Caco-2 (cell line): ENCODE measurements around the gene SNCB. TPM values are rescaled to one million over a fixed set of nuclear protein-coding genes. Genes with fewer than 3 reads are reported as not detected.
"Not testable (repeated sequence)": the region's sequence is repeated elsewhere in the genome, so short reads cannot be mapped to it uniquely, and the experiment has no call there.

Experiments used
- BruUV-seq: library from RNA; stranded (reverse); fragments of 400-500 nt; replicated peaks from 2 replicates; lab custom pipeline; 2021; lab: Mats Ljungman, UMichigan
- CTCF ChIA-PET: fragments of 300-600 bp; sonication (Branson Sonifier 250); formaldehyde crosslinking; loops from one replicate; lab custom pipeline; 2022; ENCODE audit warnings: antibody characterized with exemption; lab: Charles Lee
- POLR2A ChIA-PET: fragments of 300-600 bp; sonication (Branson Sonifier 250); formaldehyde crosslinking; loops from one replicate; lab custom pipeline; 2022; ENCODE audit warnings: antibody characterized with exemption; lab: Charles Lee
- DNase-seq, 2 experiments: peaks; one replicate each; pipeline versions ENCODE4 v3.0.0 to v3.0.0-alpha.2; 2020 to 2022
- H3K27me3 ChIP-seq: replicated peaks from 2 replicates; pipeline ENCODE4 v1.6.0; 2011; ENCODE audit warnings: low read length; ENCODE audit not compliant: control insufficient read depth, insufficient read depth
- H3K36me3 ChIP-seq: 2 replicates; pipeline ENCODE4 v1.5.1; 2011; ENCODE audit warnings: low read length; ENCODE audit not compliant: control insufficient read depth, insufficient read depth
- H3K4me1 ChIP-seq: fragments of 250-450 bp; sonication (Bioruptor Pico); 2 replicates; pipeline ENCODE4 v1.5.1; 2020; ENCODE audit warnings: mild to moderate bottlenecking
- H3K4me3 ChIP-seq: 2 replicates; pipeline ENCODE4 v1.5.1; 2011; ENCODE audit warnings: low read depth, mild to moderate bottlenecking, control low read depth, low read length
- H3K9me3 ChIP-seq: fragments of 250-450 bp; sonication (Bioruptor Pico); 2 replicates; pipeline ENCODE4 v1.5.1; 2020; ENCODE audit warnings: mild to moderate bottlenecking, moderate library complexity
- H3K27ac Mint-ChIP-seq: one replicate; pipeline ENCODE4 v1.8.0; 2022; ENCODE audit warnings: mixed read lengths; ENCODE audit not compliant: unreplicated experiment
- H3K27me3 Mint-ChIP-seq: one replicate; pipeline ENCODE4 v1.8.0; 2022; ENCODE audit warnings: mixed read lengths; ENCODE audit not compliant: insufficient read depth, unreplicated experiment
- H3K36me3 Mint-ChIP-seq: one replicate; pipeline ENCODE4 v1.8.0; 2022; ENCODE audit warnings: mild to moderate bottlenecking, mixed read lengths; ENCODE audit not compliant: insufficient read depth, unreplicated experiment
- H3K4me1 Mint-ChIP-seq: one replicate; pipeline ENCODE4 v1.8.0; 2022; ENCODE audit warnings: low read depth, mixed read lengths; ENCODE audit not compliant: unreplicated experiment
- H3K4me3 Mint-ChIP-seq: one replicate; pipeline ENCODE4 v1.8.0; 2022; ENCODE audit warnings: mild to moderate bottlenecking, moderate library complexity, mixed read lengths; ENCODE audit not compliant: unreplicated experiment
- H3K9me3 Mint-ChIP-seq: one replicate; pipeline ENCODE4 v1.8.0; 2022; ENCODE audit warnings: mixed read lengths; ENCODE audit not compliant: unreplicated experiment
- CTCF ChIP-seq, 2 experiments: fragments of 200-600 bp in 1 of 2; IDR thresholded peaks; 1 replicate in 1 of 2; 2 replicates in 1 of 2; pipeline versions ENCODE4 v1.5.1 to v1.8.0; 2011 to 2022; ENCODE audit warnings: antibody characterized with exemption in 1 of 2, control low read depth in 1 of 2, inconsistent platforms in 1 of 2, low read depth in 1 of 2, low read length in 1 of 2, mild to moderate bottlenecking in 1 of 2, moderate library complexity in 1 of 2; ENCODE audit not compliant: insufficient read depth in 1 of 2, severe bottlenecking in 1 of 2, unreplicated experiment in 1 of 2
- intact Hi-C: fragments of 100-400 bp; cut with micrococcal nuclease; formaldehyde crosslinking; loops from one replicate; pipeline ENCODE4 v1.10.0; 2022; ENCODE audit not compliant: unreplicated experiment
- total RNA-seq: library from RNA; stranded (reverse); gene quantifications from 2 replicates; pipeline ENCODE4 v1.2.3, GENCODE V29; 2022

The SNCB gene
- total RNA-seq, 1 experiment from 2014 or later: not detected

DNA sequence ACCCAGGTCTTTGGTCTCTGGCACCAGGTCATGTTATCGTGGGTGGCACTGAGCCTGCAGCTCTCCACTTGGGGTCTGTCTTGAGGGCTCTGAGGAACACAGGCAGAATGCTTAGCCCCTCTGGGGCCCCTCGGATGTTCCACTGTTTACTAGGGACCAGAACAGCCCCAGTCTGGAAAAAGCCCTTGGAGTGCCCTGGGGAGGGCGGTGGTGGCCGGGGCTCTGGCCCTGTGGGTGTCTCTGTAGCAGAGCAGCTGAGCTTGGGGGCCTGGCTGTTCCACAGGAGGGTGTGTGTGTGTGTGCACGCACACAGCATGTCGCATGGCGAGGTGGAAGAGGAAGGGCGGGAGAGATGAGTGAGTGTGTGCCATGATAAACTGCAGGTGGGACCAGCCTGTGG lies 35.8 kb downstream of the SNCB start:
- Mint-ChIP-seq H3K4me3 (no peak overlapping the region), H3K4me1 (no peaks in the 10 kb centered on the region), H3K27ac (no peak overlapping the region), H3K27me3 (no peaks in the 10 kb centered on the region), H3K9me3 (no peaks in the 10 kb centered on the region), H3K36me3 (peaks cover 11% of the 10 kb centered on the region)
- no peak overlapping the region for H3K4me3 ChIP-seq
- H3K4me1 ChIP-seq: no peaks in the 10 kb centered on the region
- no peak for DNase-seq
- ChIA-PET POLR2A (no interaction called here), CTCF (no interaction called here)
- no peak for TF ChIP-seq CTCF (IDR thresholded peaks at IDR 0.05; ENCODE audit: insufficient read depth in 1 of 2, low read depth in 1 of 2, low read length in 1 of 2, severe bottlenecking in 1 of 2, unreplicated experiment in 1 of 2)
- H3K9me3 ChIP-seq: peaks cover 7% of the 10 kb centered on the region
- intact Hi-C loops: no loop called here
- no peaks in the 10 kb centered on the region for H3K36me3 ChIP-seq
- no peaks in the 10 kb centered on the region for H3K27me3 ChIP-seq
- BruUV-seq: no TSS peak

DNA sequence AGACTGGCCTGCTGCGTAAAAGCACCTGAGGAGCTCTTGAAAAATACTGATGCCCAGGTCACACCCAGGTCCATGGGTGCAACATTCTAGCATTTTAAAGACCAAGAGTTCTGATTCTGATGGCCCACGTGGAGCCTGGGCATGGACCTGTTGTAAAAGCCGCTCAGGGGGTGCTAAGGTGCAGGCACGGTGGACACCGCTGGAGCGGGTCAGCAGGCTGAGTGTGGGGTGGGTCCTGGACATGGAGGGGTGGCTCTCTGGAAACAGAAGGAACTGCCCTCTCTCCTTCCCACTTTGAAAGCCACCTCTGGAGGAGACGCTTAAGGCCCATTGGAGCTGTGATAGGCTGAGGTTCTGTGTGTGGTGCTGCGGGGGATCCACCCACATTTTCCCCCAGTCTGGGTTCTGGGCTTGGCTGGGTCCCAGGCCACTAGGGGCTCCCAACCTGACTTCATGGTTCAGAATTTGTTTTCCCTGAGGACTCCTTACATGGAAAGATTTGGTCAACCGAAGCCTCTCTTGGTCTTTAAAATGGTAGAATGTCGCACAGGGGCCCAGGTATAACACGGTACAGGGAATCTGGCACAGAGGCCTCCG lies 37.0 kb downstream of the SNCB start:
- no peak overlapping the region for H3K4me3 ChIP-seq
- DNase-seq: no peak
- H3K9me3 ChIP-seq: peaks cover 7% of the 10 kb centered on the region
- Mint-ChIP-seq H3K27me3 (peaks cover 1% of the 10 kb centered on the region), H3K27ac (no peak overlapping the region), H3K4me1 (no peaks in the 10 kb centered on the region), H3K4me3 (no peak overlapping the region), H3K9me3 (peaks cover 5% of the 10 kb centered on the region), H3K36me3 (peaks cover 11% of the 10 kb centered on the region)
- no peaks in the 10 kb centered on the region for H3K27me3 ChIP-seq
- TF ChIP-seq CTCF (IDR thresholded peaks at IDR 0.05; ENCODE audit: insufficient read depth in 1 of 2, low read depth in 1 of 2, low read length in 1 of 2, severe bottlenecking in 1 of 2, unreplicated experiment in 1 of 2): no peak
- no peaks in the 10 kb centered on the region for H3K4me1 ChIP-seq
- CTCF ChIA-PET: no interaction called here
- BruUV-seq: no TSS peak
- POLR2A ChIA-PET: no interaction called here
- intact Hi-C loops: no loop called here
- H3K36me3 ChIP-seq: no peaks in the 10 kb centered on the region

DNA sequence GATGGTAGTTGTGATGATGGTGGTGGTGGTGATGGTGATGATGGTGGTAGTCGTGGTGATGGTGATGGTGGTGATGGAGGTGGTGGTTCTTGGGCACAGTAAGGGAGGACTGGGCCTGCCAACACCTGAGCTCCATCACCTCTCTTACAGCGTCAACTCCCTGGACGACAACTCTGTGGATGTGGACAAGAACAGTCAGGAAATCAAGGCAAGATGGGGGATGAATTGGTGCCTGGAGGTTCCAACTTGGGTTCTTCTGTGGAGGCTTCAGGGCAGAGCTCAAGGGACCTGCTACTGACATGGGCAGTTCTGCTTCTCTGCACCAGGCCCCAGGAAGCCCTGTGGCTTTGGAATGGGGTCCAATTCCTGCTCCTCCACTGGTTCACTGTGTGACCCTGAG lies 37.8 kb downstream of the SNCB start:
- DNase-seq: no peak
- no TSS peak for BruUV-seq
- POLR2A ChIA-PET: interaction anchor here (0.5 kb wide), 1 partner anchor 132 kb away, joined by 6 read pairs; no protein-coding TSS in a partner anchor

GRCh38 chr5:176591667-176592066 lies 38.7 kb downstream of the SNCB start:
- H3K27me3 ChIP-seq, BruUV-seq, H3K36me3 ChIP-seq, H3K4me3 Mint-ChIP-seq, intact Hi-C loops, H3K4me3 ChIP-seq, CTCF ChIA-PET, H3K27ac Mint-ChIP-seq, H3K4me1 Mint-ChIP-seq, POLR2A ChIA-PET, H3K9me3 ChIP-seq, DNase-seq, H3K4me1 ChIP-seq, H3K27me3 Mint-ChIP-seq: not testable (repeated sequence)
- H3K36me3 Mint-ChIP-seq: peaks cover 11% of the 10 kb centered on the region
- H3K9me3 Mint-ChIP-seq: peaks cover 13% of the 10 kb centered on the region

More for the DNA sequence above, 37.8 kb downstream of the SNCB start:
- CTCF ChIA-PET: no interaction called here
- Mint-ChIP-seq H3K4me3 (no peak overlapping the region), H3K27ac (no peak overlapping the region), H3K27me3 (peaks cover 3% of the 10 kb centered on the region), H3K36me3 (peaks cover 11% of the 10 kb centered on the region), H3K9me3 (peaks cover 13% of the 10 kb centered on the region), H3K4me1 (no peaks in the 10 kb centered on the region)
- H3K4me1 ChIP-seq: no peaks in the 10 kb centered on the region
- H3K36me3 ChIP-seq: no peaks in the 10 kb centered on the region
- H3K27me3 ChIP-seq: no peaks in the 10 kb centered on the region
- intact Hi-C loops: no loop called here
- H3K4me3 ChIP-seq: no peak overlapping the region
- peaks cover 7% of the 10 kb centered on the region for H3K9me3 ChIP-seq
- no peak for TF ChIP-seq CTCF (IDR thresholded peaks at IDR 0.05; ENCODE audit: insufficient read depth in 1 of 2, low read depth in 1 of 2, low read length in 1 of 2, severe bottlenecking in 1 of 2, unreplicated experiment in 1 of 2)
